Measurements from ENCODE around the gene ZC3H18. TPM values are rescaled to one million over a fixed set of nuclear protein-coding genes. Genes with fewer than 3 reads are reported as not detected.

ZC3H18 gene
- total RNA-seq, 1 experiment from 2014 or later: 21.7 TPM

DNA sequence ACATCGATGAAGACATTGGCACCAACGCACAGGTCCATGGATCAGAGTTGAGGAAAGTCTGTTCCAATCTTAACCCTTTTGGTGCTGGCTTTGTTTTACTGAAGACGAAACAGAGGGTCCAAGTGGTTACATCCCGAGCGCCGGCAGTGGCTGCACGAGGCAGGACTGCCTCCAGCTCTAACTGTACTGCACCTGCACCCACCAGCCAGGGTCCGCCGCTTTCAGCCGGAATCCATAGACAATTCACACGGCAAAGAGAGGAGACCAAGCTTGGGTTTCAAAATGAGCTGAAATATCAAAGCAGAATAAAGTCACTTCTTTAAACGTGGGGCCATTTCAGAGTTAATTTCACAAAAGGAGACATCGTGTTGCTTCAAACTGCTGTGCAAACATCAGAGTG, 21.2 kb upstream of the ZC3H18 start:
- no peak for DNase-seq (ENCODE audit: low read depth)

DNA sequence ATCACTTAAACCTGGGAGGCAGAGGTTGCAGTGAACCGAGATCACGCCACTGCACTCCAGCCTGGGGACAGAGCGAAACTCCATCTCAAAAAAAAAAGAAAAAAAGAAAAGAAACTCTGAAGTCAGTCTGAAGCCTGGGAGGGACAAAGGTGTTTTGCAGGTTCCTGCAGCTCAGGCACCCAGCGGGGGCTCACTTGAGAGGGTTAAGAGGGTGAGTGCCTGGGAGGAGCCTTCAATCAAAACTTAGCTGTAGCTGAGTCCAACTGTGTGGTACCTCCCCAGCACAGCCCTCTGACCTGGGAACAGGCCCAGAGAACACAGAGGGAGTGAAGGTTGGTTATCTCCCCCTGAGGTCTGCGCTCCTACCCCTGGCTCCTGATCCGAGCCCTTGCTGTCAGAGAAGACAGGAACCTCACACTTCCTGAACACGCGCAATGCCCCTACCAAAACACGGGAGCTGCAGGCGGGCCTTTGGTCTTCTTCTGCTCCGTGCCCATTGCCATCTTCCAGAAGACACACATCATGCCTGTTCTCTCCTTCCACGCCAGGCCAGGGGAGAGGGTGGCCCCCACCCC, 20.4 kb upstream of the ZC3H18 start:
- DNase-seq (ENCODE audit: low read depth): no peak

- DNase-seq (ENCODE audit: low read depth): no peak
Measured at GRCh38 chr16:88550246-88550661, 19.9 kb upstream of the ZC3H18 start.

DNA sequence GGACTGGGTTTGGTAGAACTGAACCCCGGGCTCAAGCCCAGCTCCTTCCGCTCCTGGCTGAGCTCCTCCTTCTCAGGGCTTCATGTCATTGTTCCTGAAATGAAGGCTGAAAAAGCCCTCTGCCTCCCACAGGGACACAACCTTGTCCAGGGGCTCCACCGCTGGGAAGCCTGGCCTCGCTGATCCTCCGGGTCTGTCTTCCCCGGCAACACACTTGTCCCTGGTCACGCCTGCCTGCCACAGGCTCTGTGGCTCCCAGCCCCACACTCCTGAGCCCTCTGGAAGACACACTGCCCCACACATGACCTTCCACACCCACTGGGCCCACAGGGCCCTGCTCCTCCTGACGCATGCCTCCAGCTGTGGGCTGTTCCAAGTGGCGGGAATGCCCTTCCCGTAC, 18.0 kb upstream of the ZC3H18 start:
- DNase-seq (ENCODE audit: low read depth): no peak

- DNase-seq (ENCODE audit: low read depth): no peak
Measured at GRCh38 chr16:88552815-88553214, 17.4 kb upstream of the ZC3H18 start.

- no peak for DNase-seq (ENCODE audit: low read depth)
Measured at GRCh38 chr16:88553739-88554138, 16.5 kb upstream of the ZC3H18 start.

- DNase-seq (ENCODE audit: low read depth): no peak
Measured at GRCh38 chr16:88554711-88555264, 15.4 kb upstream of the ZC3H18 start.

DNA sequence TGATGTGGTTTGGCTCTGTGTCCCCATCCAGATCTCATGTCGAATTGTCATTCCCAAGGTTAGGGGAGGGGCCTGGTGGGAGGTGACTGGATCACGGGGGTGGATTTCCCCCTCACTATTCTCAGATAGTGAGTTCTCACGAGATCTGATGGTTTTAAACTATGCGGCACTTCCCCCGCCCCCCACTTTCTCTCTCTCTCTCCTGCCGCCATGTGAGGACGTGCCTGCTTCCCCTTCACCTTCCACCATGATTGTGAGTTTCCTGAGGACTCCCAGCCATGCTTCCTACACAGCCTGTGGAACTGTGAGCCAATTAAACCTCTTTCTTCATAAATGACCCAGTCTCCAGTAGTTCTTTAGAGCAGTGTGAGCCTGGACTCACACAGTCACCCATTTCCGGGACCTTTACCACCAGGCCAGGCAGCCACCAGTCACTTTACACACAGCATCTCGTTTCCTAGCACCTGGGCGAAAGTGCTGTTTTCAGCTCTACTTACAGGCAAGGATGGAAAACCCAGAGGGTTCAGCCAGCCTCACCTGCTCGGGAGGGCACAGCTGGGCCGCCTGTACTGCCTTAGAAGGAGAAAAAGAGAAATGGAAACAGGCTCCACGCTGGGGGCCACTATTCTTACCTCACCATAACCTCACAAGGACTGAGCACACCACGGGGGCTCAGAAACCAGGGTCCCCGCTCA, 13.8 kb upstream of the ZC3H18 start:
- no peak for DNase-seq (ENCODE audit: low read depth)

- peak; percentile 33 for DNase-seq (ENCODE audit: low read depth)
Measured at GRCh38 chr16:88558457-88559442, 11.5 kb upstream of the ZC3H18 start.

GRCh38 chr16:88560714-88561484, 9.3 kb upstream of the ZC3H18 start:
- DNase-seq (ENCODE audit: low read depth): peak; percentile 15

GRCh38 chr16:88561485-88562359, 8.5 kb upstream of the ZC3H18 start:
- peak; percentile 43 for DNase-seq (ENCODE audit: low read depth)

DNA sequence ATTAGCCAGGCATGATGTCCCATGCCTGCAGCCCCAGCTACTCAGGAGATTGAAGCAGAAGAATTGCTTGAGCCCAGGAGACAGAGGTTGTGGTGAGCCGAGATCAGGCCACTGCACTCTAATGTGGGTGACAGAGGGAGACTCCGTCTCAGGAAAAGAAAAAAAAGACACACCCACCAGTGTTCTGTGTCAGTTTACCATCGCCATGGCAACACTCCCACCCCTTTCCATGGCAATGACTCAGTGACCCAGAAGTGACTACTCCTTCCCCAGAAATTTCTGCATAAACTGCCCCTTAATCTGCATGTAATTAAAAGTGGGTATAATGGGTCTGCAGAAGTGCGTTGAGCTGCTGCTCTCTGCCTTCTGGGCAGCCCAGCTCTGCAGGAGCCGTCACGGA, 4.0 kb upstream of the ZC3H18 start:
- DNase-seq (ENCODE audit: low read depth): peak; percentile 20

DNA sequence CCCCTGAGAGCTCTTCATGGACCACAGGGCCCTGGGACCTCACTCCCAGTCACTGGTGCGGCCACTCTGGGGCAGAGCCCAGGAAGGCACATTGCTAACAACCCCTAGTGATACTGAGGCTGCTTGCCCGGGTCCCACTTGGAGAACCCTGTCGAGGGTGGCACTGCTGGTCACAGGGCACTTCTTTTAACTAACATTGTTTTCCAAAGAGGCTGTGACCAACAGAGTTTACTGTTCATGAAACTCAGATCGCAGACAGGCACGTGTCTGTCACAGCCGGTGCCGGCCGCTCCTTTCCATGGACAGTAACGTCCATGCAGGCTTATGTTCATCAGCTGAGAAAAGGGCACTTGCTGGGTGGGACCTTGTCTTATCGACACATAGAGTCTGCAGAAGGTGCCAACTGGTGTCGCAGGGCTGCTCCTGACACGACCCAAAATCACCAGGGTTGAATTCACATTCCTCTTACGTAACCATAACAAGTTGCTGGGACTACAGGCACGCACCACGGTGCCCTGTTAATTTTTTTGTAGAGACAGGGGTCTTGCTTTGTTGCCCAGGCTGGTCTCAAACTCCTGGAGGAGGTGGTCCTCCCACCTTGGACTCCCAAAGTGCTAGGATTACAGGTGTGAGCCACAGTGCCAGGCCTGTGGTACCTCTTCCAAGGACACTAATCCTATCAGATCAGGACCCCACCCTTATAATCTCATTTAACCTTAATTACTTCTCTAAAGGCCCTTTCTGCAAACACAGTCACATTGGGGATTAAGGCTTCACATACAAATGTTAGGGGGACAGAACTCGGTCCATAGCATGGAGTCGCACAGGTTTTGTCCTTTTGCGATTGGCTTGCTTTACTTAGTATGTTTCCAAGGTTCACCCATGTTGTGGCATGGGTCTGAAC, 1.2 kb upstream of the ZC3H18 start:
- DNase-seq (ENCODE audit: low read depth): no peak

DNA sequence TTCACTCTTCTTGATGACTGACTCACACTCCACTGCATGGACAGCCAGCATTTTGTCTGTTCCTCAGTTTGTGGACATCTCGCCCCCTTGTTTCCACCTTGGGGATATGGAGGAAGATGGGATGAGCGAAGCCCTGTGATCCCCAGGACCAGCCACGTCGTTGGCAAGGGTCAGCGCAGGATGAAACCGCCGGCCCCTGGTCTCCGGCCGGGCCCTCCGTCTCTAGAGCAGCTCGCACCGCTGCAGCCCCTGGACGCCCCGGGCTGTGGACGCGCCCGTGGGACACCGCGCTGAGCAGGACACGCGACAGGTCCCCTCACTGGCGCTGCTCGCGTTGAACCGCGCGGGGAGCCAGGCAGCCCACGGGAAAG, 604 bp upstream of the ZC3H18 start:
- DNase-seq (ENCODE audit: low read depth): no peak

- DNase-seq (ENCODE audit: low read depth): no peak
Measured at GRCh38 chr16:88570691-88571092, 489 bp downstream of the ZC3H18 start.

- no peak for DNase-seq (ENCODE audit: low read depth)
Measured at GRCh38 chr16:88575251-88575650, 5.0 kb downstream of the ZC3H18 start.

DNA sequence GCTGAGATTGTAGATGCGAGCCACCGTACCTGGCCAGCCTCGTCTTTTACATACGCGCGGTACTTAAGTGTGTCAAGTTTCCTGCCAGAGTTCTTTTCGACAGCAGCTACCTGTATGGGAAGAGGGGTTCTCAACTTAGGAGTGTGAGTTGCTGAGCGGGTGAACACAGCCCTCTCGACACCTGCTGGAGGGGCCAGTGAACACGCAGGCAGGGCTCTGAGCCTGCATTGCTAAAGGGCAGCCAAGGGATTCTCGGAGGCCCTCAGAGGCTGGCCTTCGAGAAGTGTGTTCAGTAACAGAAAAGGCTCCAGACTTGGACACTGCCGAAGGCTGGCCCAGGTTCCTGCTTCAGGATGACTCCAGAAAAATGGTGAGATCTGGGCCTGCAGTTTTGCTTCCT, 6.1 kb downstream of the ZC3H18 start:
- no peak for DNase-seq (ENCODE audit: low read depth)

GRCh38 chr16:88577166-88577565, 7.0 kb downstream of the ZC3H18 start:
- no peak for DNase-seq (ENCODE audit: low read depth)

Measured in HT1080 (cell line).